Measurements from ENCODE around the gene RIPOR2. TPM values are rescaled to one million over a fixed set of nuclear protein-coding genes. Genes with fewer than 3 reads are reported as not detected.
"Not testable (repeated sequence)": the region's sequence is repeated elsewhere in the genome, so short reads cannot be mapped to it uniquely, and the experiment has no call there.

RIPOR2 gene
- total and polyA plus RNA-seq, 2 experiments from 2014 or later = 3.2 to 3.3 TPM

GRCh38 chr6:24766680-24767462, 168.9 kb downstream of the RIPOR2 start:
- Histone ChIP-seq H3F3A (ENCODE audit: insufficient read depth) (no peaks in the 10 kb centered on the region), H3K9me2 (ENCODE audit: insufficient read depth) (no peaks in the 10 kb centered on the region), H3K4me2 (ENCODE audit: unreplicated experiment) (no peak overlapping the region), H3K27me3 (replicated peaks; ENCODE audit: insufficient read depth) (no peaks in the 10 kb centered on the region), H3K9ac (no peak overlapping the region; the same call in 1 of the 2 replicates), H3K4me3 (no peak overlapping the region), H3K9me3 (ENCODE audit: low read depth) (no peaks in the 10 kb centered on the region), H3K79me2 (ENCODE audit: insufficient read depth) (no peaks in the 10 kb centered on the region), H2AFZ (peak overlapping the region; percentile 18; the same call in 1 of the 2 replicates), H3K36me3 (ENCODE audit: low read depth) (no peaks in the 10 kb centered on the region), H3K4me1 (ENCODE audit: insufficient read depth) (no peaks in the 10 kb centered on the region), H4K20me1 (ENCODE audit: insufficient read depth) (no peaks in the 10 kb centered on the region), H3K27ac (no peak overlapping the region)
- in situ Hi-C loops (cut with MboI) = no loop called here
- TF ChIP-seq EZH2 (IDR thresholded peaks at IDR 0.05; ENCODE audit: insufficient read depth, poor library complexity, severe bottlenecking) (no peak), EZH2phosphoT487 (IDR thresholded peaks at IDR 0.05; ENCODE audit: insufficient read depth, low read depth) (no peak)
- DNase-seq = peak; percentile 68
- 48 to 49% methylated on average over 9 of the region's 9 CpGs for WGBS, 2 experiments (ENCODE audit: low coverage in 1 of 2, low lambda C conversion rate in 2 of 2, missing lambda C conversion rate in 2 of 2)

DNA sequence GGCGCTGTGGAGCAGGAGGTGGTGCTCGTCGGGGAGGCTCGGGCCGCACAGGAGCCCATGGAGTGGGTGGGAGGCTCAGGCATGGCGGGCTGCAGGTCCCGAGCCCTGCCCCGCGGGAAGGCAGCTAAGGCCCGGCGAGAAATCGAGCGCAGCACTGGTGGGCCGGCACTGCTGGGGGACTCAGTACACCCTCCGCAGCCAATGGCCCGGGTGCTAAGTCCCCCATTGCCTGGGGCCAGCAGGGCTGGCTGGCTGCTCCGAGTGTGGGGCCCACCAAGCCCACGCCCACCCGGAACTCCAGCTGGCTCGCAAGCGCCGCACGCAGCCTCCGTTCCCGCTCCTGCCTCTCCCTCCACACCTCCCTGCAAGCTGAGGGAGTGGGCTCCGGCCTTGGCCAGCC, 169.8 kb downstream of the RIPOR2 start:
- DNase-seq; H3K36me3 ChIP-seq (ENCODE audit: low read depth); H3K4me2 ChIP-seq (ENCODE audit: unreplicated experiment); H3K9ac ChIP-seq; H3K4me1 ChIP-seq (ENCODE audit: insufficient read depth); H3K4me3 ChIP-seq; H3K9me2 ChIP-seq (ENCODE audit: insufficient read depth); H3K27ac ChIP-seq; H3K27me3 ChIP-seq (replicated peaks; ENCODE audit: insufficient read depth); H3K79me2 ChIP-seq (ENCODE audit: insufficient read depth); H4K20me1 ChIP-seq (ENCODE audit: insufficient read depth); H3K9me3 ChIP-seq (ENCODE audit: low read depth); in situ Hi-C loops (cut with MboI); H2AFZ ChIP-seq; H3F3A ChIP-seq (ENCODE audit: insufficient read depth): not testable (repeated sequence)
- WGBS, 2 experiments (ENCODE audit: low coverage in 1 of 2, low lambda C conversion rate in 2 of 2, missing lambda C conversion rate in 2 of 2) = 84 to 90% methylated on average over 15 to 24 of the region's 26 CpGs

- not testable (repeated sequence) for DNase-seq; H3K27me3 ChIP-seq (replicated peaks; ENCODE audit: insufficient read depth); H3K36me3 ChIP-seq (ENCODE audit: low read depth); H4K20me1 ChIP-seq (ENCODE audit: insufficient read depth); H3F3A ChIP-seq (ENCODE audit: insufficient read depth); H3K9ac ChIP-seq; H3K9me3 ChIP-seq (ENCODE audit: low read depth); H3K9me2 ChIP-seq (ENCODE audit: insufficient read depth); H3K27ac ChIP-seq; H2AFZ ChIP-seq; H3K4me2 ChIP-seq (ENCODE audit: unreplicated experiment); H3K79me2 ChIP-seq (ENCODE audit: insufficient read depth); H3K4me3 ChIP-seq; H3K4me1 ChIP-seq (ENCODE audit: insufficient read depth)
- WGBS, 2 experiments (ENCODE audit: low coverage in 1 of 2, low lambda C conversion rate in 2 of 2, missing lambda C conversion rate in 2 of 2) = 89 to 91% methylated on average over 20 of the region's 20 CpGs
- in situ Hi-C loops (cut with MboI) = loop anchor here (5.0 kb wide), 1 partner anchor 183 kb away; no protein-coding TSS in a partner anchor
Observed at GRCh38 chr6:24764833-24765828, 170.6 kb downstream of the RIPOR2 start.

GRCh38 chr6:24763578-24763977, 172.2 kb downstream of the RIPOR2 start:
- H3K9ac ChIP-seq = no peak overlapping the region
- no peaks in the 10 kb centered on the region for H3F3A ChIP-seq (ENCODE audit: insufficient read depth)
- H2AFZ ChIP-seq = no peak overlapping the region
- H3K9me2 ChIP-seq (ENCODE audit: insufficient read depth) = no peaks in the 10 kb centered on the region
- no peaks in the 10 kb centered on the region for H3K27me3 ChIP-seq (replicated peaks; ENCODE audit: insufficient read depth)
- H4K20me1 ChIP-seq (ENCODE audit: insufficient read depth) = no peaks in the 10 kb centered on the region
- no peaks in the 10 kb centered on the region for H3K79me2 ChIP-seq (ENCODE audit: insufficient read depth)
- 75 to 77% methylated on average over 3 of the region's 3 CpGs for WGBS, 2 experiments (ENCODE audit: low coverage in 1 of 2, low lambda C conversion rate in 2 of 2, missing lambda C conversion rate in 2 of 2)
- H3K36me3 ChIP-seq (ENCODE audit: low read depth) = no peaks in the 10 kb centered on the region
- in situ Hi-C loops (cut with MboI) = loop anchor here (5.0 kb wide), 1 partner anchor 181 kb away; no protein-coding TSS in a partner anchor
- no peak for TF ChIP-seq EZH2phosphoT487 (IDR thresholded peaks at IDR 0.05; ENCODE audit: insufficient read depth, low read depth)
- no peak for TF ChIP-seq EZH2 (IDR thresholded peaks at IDR 0.05; ENCODE audit: insufficient read depth, poor library complexity, severe bottlenecking)
- no peak for DNase-seq
- H3K4me1 ChIP-seq (ENCODE audit: insufficient read depth) = no peaks in the 10 kb centered on the region
- no peak overlapping the region for H3K4me3 ChIP-seq
- H3K27ac ChIP-seq = no peak overlapping the region
- no peaks in the 10 kb centered on the region for H3K9me3 ChIP-seq (ENCODE audit: low read depth)
- H3K4me2 ChIP-seq (ENCODE audit: unreplicated experiment) = no peak overlapping the region

All from GM23248 (cell line).